ENCODE data around the gene FOXR1.

FOXR1 gene

GRCh38 chr11:119025099-119025473 lies 53.5 kb downstream of the FOXR1 start:
- Histone ChIP-seq H3K27ac (no peak overlapping the region), H3K4me3 (ENCODE audit: low read depth, low read length) (no peak overlapping the region), H3K9me3 (ENCODE audit: severe bottlenecking) (no peaks in the 10 kb centered on the region), H3K36me3 (peaks cover 88% of the 10 kb centered on the region), H3K27me3 (ENCODE audit: insufficient read depth, low read depth, severe bottlenecking) (no peaks in the 10 kb centered on the region)
- no peak for TF ChIP-seq CTCF (IDR thresholded peaks at IDR 0.05; ENCODE audit: low read depth, low read length)
- DNase-seq = no peak

- Histone ChIP-seq H3K27ac (no peak overlapping the region), H3K27me3 (ENCODE audit: insufficient read depth, low read depth, severe bottlenecking) (no peaks in the 10 kb centered on the region), H3K4me3 (ENCODE audit: low read depth, low read length) (no peak overlapping the region), H3K9me3 (ENCODE audit: severe bottlenecking) (no peaks in the 10 kb centered on the region), H3K36me3 (peaks cover 86% of the 10 kb centered on the region)
- no peak for DNase-seq
- no peak for TF ChIP-seq CTCF (IDR thresholded peaks at IDR 0.05; ENCODE audit: low read depth, low read length)
Measured at GRCh38 chr11:119025541-119025940, 54.0 kb downstream of the FOXR1 start.

GRCh38 chr11:119025978-119026766 lies 54.6 kb downstream of the FOXR1 start:
- Histone ChIP-seq H3K36me3 (peaks cover 80% of the 10 kb centered on the region), H3K9me3 (ENCODE audit: severe bottlenecking) (no peaks in the 10 kb centered on the region), H3K27ac (no peak overlapping the region), H3K27me3 (ENCODE audit: insufficient read depth, low read depth, severe bottlenecking) (no peaks in the 10 kb centered on the region), H3K4me3 (ENCODE audit: low read depth, low read length) (no peak overlapping the region)
- no peak for DNase-seq
- no peak for TF ChIP-seq CTCF (IDR thresholded peaks at IDR 0.05; ENCODE audit: low read depth, low read length)

GRCh38 chr11:119026970-119027369 lies 55.4 kb downstream of the FOXR1 start:
- no peak for TF ChIP-seq CTCF (IDR thresholded peaks at IDR 0.05; ENCODE audit: low read depth, low read length)
- H3K27ac ChIP-seq = no peak overlapping the region
- no peaks in the 10 kb centered on the region for H3K27me3 ChIP-seq (ENCODE audit: insufficient read depth, low read depth, severe bottlenecking)
- peaks cover 73% of the 10 kb centered on the region for H3K36me3 ChIP-seq
- H3K9me3 ChIP-seq (ENCODE audit: severe bottlenecking) = no peaks in the 10 kb centered on the region
- no peak for DNase-seq
- no peak overlapping the region for H3K4me3 ChIP-seq (ENCODE audit: low read depth, low read length)

- DNase-seq = no peak
- no peak overlapping the region for H3K27ac ChIP-seq
- H3K4me3 ChIP-seq (ENCODE audit: low read depth, low read length) = no peak overlapping the region
- no peak for TF ChIP-seq CTCF (IDR thresholded peaks at IDR 0.05; ENCODE audit: low read depth, low read length)
- no peaks in the 10 kb centered on the region for H3K9me3 ChIP-seq (ENCODE audit: severe bottlenecking)
- no peaks in the 10 kb centered on the region for H3K27me3 ChIP-seq (ENCODE audit: insufficient read depth, low read depth, severe bottlenecking)
- H3K36me3 ChIP-seq = peaks cover 66% of the 10 kb centered on the region
Measured at GRCh38 chr11:119027561-119028345, 56.2 kb downstream of the FOXR1 start.
